Neural cell (in vitro differentiated cells): Measurements from ENCODE around the gene ARHGEF17.

Experiments used
- CTCF ChIP-seq: fragments of 450-650 bp; IDR thresholded peaks from 2 replicates; pipeline ENCODE4 v1.5.1; 2014; ENCODE audit warnings: antibody characterized with exemption, mild to moderate bottlenecking, moderate library complexity; ENCODE audit not compliant: poor library complexity, severe bottlenecking
- EP300 ChIP-seq: fragments of 450-650 bp; conservative IDR thresholded peaks from 2 replicates; pipeline ENCODE4 v1.6.1; 2014; ENCODE audit warnings: antibody characterized with exemption, mild to moderate bottlenecking, moderate library complexity; ENCODE audit not compliant: poor library complexity, severe bottlenecking
- EZH2 ChIP-seq: fragments of 200-600, 300-800 bp; shearing (Covaris generic), sonication (generic); IDR thresholded peaks from 2 replicates; pipeline ENCODE4 v1.6.1; 2014; ENCODE audit warnings: antibody characterized with exemption, low read length, borderline replicate concordance, mild to moderate bottlenecking; ENCODE audit not compliant: insufficient read depth, poor library complexity, severe bottlenecking
- MXI1 ChIP-seq: fragments of 450-650 bp; conservative IDR thresholded peaks from 2 replicates; pipeline ENCODE4 v1.6.1; 2014; ENCODE audit warnings: antibody characterized with exemption, mild to moderate bottlenecking; ENCODE audit not compliant: poor library complexity, severe bottlenecking
- POLR2AphosphoS5 ChIP-seq: IDR thresholded peaks from 2 replicates; pipeline ENCODE4 v1.6.1; 2012
- RAD21 ChIP-seq: fragments of 450-650 bp; conservative IDR thresholded peaks from 2 replicates; pipeline ENCODE4 v1.6.1; 2014; ENCODE audit warnings: antibody characterized with exemption, mild to moderate bottlenecking, moderate library complexity
- REST ChIP-seq: IDR thresholded peaks from 2 replicates; pipeline ENCODE4 v1.6.1; 2012; ENCODE audit warnings: borderline replicate concordance
- TAF1 ChIP-seq: IDR thresholded peaks from 2 replicates; pipeline ENCODE4 v1.6.1; 2012; ENCODE audit warnings: low read depth

- TF ChIP-seq CTCF (no peak), POLR2AphosphoS5 (no peak), REST (no peak), RAD21 (no peak), EZH2 (no peak), EP300 (no peak), TAF1 (no peak), MXI1 (no peak)
Measured at GRCh38 chr11:73342633-73343032, 34.6 kb downstream of the ARHGEF17 start.
